NCI-H1694 treated with DMSO at 0.1 percent for 48 hours (cell line): ENCODE data around the gene EBI3.
"Not testable (repeated sequence)": the region's sequence is repeated elsewhere in the genome, so short reads cannot be mapped to it uniquely, and the experiment has no call there.

Source experiments
- DNase-seq: peaks from one replicate; lab custom pipeline; 2025; lab: John Stamatoyannopoulos, UW

EBI3 gene

DNA sequence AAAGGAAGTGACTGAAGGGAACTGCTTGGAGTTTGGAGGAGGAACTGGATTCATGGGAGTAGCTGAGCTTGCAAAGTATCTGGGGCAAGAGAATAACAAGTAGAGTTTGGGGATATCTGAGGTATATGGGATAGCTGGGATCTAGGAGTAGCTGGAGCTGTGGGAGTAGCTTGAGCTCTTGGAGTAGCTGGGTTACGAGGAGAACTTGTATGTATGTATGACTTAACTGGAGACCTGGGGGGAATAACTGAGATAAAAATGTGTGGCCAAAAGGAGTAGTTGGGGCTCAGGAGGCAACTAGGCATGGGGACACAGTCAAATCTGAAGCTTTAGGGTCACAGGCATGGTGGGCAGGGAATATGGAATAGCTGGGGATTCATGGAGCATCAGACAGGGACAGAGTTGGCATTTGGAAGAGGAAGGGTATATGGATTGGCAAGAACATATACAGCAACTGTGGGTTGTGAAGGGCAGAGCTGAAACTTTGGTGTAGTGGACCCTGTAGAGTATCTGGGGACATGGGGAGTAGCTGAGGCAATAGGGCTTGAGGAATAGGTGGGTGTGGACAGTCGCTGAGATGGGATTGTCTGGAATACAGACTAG lies 28.3 kb upstream of the EBI3 start:
- DNase-seq, result no peak

DNA sequence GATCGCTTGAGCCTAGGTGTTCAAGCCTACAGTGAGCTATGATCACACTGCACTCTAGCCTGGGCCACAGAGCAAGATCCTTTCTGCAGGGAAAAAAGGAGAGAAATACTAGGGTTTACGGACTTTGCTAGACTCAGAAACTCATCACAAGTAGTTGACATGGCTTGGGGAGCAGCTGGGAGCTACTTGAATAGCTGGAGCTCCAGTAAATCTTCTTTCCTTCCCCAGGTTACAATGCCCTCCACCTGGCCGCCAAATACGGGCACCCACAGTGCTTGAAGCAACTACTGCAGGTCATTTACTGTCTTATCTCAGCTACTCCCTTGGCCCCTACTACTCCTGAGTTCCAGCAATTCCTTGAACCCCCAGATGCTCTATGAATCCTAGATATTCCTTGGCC lies 27.5 kb upstream of the EBI3 start:
- DNase-seq, result no peak

DNA sequence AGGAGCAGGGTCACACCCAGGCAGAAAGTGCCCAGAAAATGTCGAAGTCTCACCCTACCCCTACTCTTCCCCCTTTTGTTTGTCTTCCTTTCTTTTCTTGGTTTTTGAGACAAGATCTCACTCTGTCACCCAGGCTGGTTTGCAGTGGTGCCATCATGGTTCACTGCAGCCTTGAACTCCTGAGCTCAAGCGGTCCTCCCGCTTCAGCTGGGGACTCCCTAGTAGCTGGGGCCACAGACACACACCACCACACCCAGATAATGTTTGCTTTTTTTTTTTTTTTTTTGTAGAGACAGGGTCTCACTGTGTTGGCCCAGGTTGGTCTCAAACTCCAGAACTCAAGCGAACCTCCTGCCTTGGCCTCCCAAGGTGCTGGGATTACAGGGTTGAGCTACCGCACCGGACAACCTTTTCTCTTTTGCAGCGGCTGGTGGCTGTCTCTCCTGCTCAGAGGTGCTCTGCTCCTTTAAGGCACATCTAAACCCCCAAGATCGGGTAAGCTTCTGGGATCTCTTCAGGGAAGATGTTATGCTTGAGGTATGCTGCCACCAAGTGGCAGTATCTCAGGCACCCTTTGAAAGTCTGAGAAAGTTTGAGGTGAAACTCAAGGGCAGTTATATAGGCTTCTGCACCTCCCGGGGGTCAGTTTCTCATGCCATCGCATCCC lies 22.4 kb upstream of the EBI3 start:
- DNase-seq, result no peak

DNA sequence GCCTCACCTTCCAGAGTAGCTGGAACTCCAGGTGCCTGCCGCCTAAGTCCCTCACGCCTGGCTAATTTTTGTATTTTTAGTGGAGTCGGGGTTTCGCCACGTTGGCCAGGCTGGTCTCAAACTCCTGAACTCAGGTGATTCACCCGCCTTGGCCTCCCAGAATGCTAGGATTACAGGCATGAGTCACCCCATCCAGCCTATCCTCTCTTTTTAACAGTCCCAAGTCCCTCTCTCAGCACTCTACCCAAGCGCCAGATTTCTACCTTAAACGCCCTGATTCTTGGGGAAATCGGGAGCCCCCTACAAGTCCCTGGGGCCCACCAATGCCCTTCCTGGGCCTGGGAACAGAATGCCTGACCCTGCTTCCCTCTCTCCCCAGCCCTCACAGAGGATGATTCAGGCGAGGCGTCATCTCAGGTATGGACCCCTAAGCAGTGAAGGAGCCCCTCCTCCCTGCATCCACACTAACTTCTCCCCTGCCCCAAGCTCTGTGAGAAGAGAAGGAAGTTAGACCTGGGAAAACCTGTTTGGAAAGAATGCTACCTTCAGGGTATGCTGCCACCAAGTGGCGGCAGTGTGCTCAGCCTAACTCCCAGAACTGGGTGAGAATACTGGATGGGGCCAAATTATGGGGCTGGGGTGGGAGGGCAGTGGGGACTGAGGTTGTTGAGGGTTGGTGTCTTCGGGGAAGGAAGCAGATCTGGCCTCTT lies 20.8 kb upstream of the EBI3 start:
- DNase-seq, result peak; percentile 13

DNA sequence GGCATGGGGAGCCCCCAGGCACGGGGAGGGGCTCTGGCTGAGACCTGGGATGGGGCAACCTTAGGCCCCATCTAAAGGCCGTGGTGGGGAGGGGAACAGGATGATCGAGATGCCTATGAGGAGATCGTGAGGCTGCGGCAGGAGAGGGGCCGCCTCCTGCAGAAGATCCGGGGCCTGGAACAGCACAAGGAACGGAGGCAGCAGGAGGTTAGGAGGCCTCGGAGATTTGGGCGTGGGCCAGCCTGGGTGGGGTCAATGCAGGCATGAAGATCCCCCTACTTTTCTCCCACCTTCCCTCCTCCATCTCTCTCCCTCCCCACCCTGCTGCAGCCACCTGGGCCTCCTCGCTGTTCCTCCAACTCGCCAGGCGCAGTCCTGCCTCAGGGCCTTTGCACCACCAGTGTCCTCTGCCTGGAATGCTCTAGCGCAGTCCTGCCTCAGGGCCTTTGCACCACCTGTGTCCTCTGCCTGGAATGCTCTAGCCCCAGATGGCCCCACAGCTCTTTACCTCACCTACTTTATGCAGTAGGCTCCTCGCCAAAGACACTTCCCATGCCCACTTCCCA lies 19.1 kb upstream of the EBI3 start:
- DNase-seq, result no peak

DNA sequence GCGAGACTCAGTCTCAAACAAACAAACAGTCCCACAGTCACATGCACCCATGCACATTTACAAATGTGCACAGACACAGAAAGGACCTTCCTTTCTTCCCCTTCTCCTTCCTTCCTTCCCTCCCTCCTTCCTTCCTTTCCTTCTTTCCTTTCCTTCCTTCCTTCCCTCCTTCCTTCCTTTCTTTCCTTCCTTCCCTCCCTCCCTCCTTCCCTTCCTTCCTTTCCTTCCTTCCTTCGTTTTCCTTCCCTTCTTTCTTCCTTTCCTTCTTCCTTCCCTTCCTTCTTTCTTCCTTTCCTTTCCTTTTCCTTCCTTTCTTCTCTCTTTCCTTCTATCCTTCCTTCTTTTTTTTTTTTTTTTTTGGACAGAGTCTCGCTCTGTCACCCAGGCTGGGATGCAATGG lies 16.2 kb upstream of the EBI3 start:
- DNase-seq, result no peak

DNA sequence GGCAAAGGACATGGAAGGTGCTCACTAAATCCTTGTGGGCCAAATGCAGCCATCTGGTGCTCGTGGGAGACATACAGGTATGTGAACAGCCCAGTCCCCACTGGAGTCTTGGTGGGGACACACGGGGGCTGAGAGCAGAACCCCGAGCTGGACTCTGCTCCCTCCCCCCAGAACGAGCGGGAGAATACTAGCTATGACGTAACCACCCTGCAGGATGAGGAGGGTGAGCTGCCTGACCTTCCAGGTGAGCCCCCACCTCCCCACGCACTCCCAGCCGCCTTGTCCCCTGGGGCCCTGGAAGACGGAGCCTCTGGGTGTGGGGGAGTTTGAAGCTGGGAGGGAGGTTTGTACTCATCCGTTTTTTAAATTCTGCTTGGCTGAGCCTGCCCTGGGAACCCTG lies 13.5 kb upstream of the EBI3 start:
- no peak for DNase-seq

DNA sequence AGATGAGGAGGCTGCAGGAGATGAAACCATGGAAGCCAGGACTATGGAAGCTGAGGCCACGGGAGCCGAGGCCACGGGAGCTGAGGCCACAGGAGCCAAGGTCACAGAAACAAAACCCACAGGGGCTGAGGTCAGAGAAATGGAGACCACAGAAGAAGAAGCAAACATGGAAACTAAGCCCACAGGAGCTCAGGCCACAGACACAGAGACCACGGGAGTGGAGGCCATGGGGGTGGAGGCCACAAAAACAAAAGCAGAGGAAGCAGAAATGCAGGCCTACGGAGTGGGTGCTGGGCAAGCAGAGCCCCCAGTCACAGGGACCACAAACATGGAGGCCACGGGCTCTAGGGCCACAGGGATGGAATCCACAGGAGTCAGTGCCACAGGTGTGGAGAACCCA lies 12.5 kb upstream of the EBI3 start:
- no peak for DNase-seq

DNA sequence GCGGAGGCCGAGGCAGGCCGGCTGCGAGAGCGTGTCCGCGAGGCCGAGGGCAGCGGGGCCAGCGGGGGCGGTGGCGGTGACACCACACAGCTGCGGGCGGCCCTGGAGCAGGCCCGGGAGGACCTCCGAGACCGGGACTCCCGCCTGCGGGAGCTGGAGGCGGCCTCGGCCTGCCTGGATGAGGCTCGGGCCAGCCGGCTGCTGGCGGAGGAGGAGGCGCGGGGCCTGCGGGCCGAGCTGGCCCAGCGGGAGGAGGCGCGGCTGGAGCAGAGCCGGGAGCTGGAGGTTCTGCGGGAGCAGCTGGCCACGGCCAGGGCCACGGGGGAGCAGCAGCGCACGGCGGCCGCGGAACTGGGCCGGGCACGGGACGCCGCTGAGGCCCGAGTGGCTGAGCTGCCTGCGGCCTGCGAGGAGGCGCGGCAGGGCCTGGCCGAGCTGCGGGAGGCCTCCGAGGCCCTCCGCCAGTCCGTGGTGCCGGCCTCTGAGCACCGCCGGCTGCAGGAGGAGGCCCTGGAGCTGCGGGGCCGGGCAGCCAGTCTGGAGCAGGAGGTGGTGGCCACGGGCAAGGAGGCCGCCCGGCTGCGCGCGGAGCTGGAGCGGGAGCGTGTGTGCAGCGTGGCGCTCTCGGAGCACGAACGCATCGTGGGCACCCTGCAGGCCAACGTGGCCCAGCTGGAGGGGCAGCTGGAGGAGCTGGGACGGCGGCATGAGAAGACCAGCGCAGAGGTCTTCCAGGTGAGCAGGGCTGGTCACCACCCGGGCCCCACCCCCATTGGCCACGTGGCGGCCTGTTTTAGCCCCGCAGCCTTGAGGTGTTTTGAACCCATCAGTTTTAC lies 11.7 kb upstream of the EBI3 start:
- no peak for DNase-seq

DNA sequence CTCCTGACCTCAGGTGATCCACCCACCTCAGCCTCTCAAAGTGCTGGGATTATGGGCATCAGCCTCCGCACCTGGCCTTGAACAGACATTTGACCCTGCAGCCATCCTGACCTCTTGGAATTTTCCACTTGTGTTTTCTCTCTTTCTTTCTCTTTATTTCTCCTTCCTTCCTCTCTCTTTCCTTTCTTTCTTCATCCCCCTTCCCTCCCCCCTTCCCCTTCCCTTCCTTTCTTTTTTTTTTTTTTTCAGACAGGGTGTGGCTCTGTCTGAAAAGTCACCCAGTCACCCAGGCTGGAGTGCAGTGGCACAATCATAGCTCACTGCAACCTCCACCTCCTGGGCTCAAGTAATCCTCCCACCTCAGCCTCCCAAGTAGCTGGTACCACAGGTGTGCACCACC lies 10.8 kb upstream of the EBI3 start:
- DNase-seq, result not testable (repeated sequence)

DNA sequence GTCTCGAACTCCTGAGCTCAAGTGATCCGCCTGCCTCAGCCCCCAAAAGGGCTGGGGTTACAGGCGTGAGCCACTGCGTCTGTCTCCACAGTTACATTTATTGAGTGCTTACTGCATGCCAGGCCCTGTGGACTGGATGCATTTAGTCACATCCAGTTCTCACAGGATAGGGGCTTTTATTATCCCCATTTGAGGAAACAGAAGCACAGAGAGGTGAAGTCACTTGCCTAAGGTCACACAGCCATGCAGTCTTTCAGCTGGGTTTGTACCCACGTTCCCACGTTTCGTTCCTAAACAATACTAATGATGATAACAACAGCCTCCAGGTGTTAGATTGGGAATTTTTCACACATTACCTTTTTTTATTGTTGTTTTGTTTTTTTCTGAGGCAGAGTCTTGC lies 9.1 kb upstream of the EBI3 start:
- no peak for DNase-seq

DNA sequence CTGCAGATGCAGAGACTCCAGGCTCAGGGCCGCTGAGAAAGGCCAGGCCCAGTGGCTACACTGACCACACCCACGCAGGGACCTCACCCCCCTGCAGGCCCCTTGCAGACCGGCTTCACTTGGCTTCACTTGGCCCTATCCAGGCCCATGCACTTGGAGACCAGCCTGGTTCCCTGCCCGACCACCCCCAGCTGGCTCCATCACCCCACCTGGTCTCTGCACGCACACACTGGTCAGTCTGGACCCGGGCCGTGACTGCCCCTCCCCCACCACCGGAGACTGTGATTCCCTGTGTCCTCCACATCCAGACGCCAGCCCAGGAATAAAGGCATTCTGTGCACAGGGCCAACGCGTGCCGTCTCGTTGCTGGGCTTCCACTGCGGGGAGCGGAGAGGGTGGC lies 4.9 kb upstream of the EBI3 start:
- no peak for DNase-seq

DNA sequence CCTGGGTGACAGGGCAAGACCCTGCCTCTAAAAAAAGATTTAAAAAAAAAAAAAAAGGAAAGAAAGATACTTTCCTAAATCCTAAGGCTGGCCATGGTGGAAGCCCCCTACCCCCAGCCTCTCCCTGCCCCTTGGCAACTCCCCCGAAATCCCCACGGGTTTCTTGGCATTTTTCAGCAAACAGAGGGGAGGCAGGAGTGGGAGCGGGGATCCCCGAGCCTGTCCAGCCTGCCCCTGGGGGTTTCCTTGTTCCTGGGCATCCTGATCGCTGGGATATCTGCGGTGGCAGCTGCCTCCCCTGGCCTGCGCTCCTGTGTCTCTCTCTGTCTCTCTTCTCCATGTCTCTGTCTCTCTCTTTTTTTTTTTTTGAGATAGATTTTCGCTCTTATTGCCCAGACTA lies 3.4 kb upstream of the EBI3 start:
- DNase-seq, result no peak

DNA sequence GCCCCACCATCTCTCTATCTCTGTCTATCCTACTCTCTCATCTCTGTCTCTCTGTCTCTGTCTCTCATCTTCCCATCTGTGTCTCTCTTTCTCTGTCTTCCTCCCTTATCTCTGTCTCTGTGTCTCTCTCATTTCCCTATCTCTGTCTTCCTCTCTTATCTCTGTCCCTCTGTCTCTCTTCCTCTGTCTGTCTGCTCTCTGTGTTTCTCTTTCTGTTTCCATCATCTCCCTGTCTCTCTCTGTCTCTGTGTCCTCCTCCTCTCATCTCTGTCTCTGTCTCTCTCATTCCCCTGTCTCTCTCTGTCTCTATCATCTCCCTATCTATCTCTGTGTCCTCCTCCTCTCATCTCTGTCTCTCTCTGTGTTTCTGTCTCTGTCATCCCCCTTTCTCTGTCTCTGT lies 1.6 kb upstream of the EBI3 start:
- DNase-seq, result no peak

DNA sequence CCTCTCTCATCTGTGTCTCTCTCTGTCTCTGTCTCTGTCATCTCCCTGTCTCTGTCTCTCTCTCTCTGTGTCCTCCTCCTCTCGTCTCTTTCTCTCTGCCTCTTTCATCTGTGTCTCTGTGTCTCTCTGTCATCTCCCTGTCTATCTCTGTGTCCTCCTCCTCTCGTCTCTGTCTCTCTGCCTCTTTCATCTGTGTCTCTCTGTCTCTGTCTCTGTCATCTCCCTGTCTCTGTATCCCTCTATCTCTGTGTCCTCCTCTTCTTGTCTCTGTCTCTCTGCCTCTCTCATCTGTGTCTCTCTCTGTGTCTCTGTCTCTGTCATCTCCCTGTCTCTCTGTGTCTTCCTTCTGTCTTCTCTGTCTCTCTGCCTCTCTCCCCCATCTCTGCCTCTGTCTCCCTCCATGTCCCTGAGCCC lies 551 bp upstream of the EBI3 start:
- DNase-seq, result no peak

DNA sequence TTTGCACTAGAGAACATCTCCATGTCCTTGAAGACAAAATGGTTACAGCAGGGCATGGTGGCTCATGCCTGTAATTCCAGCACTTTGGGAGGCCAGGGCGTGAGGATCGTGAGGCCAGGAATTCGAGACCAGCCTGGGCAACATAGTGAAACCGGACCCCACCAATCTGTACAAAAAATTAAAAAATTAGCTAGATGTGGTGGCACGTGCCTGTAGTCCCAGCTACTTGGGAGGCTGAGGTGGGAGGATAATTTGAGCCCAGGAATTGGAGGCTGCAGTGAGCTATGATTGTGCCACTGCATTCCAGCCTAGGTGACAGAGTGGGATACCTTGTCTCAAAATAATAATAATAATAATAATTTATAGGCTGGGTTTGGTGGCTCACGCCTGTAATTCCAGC lies 914 bp downstream of the EBI3 start:
- not testable (repeated sequence) for DNase-seq

DNA sequence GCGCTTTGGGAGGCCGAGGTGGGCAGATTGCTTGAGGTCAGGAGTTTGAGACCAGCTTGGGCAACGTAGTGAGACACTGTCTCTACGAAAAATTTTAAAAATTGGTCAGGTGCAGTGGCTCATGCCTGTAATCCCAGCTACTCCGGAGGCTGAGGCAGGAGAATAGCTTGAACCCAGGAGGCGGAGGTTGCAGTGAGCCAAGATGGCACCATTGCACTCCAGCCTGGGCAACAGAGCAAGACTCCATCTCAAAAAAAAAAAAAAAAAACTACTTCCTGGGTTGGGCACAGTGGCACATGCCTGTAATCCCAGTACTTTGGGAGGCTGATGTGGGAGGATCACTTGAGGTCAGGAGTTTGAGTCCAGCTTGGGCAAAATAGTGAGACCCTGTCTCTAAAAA lies 2.2 kb downstream of the EBI3 start:
- DNase-seq, result not testable (repeated sequence)

DNA sequence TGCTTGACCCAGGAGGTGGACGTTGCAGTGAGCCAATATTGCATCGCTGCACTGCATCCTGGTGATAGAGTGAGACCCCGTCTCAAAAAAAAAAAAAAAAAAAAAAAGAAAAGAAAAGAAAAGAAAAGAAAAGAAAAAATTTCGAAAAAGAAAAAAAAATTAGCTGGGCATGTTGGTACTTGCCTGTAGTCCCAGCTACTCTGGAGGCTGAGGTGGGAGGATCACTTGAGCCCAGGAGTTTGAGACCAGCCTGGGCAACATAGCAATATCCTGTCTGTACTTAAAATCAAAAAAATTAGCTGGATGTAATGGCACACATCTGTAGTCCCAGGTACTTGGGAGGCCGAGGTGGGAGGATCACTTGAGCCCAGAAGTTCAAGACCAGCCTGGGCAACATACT lies 2.8 kb downstream of the EBI3 start:
- DNase-seq, result not testable (repeated sequence)

DNA sequence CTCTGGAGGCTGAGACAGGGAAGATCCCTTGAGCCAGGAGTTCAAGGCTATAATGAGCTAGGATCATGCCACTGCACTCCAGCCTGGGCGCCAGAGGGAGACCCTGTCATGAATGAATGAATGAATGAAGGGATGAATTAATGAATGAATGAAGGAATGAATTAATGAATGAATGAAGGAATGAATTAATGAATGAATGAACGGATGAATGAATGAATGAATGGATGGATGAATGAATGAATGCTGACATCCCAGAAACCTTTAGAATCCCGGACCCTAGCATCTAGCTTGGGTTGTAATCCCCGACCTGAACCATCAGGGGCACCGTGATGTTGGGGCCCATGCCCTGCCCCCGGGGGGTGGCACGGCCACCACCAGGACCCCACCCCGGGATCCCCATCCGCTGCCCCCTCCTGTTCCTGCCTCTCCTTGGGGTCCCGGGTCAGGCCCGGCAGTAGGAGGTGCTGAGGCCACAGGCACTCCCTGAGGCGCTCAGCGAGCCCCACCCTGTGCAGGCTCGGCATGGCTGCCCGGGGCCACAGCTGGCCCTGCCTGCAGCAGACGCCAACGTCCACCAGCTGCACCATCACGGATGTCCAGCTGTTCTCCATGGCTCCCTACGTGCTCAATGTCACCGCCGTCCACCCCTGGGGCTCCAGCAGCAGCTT lies 3.4 kb downstream of the EBI3 start:
- no peak for DNase-seq

DNA sequence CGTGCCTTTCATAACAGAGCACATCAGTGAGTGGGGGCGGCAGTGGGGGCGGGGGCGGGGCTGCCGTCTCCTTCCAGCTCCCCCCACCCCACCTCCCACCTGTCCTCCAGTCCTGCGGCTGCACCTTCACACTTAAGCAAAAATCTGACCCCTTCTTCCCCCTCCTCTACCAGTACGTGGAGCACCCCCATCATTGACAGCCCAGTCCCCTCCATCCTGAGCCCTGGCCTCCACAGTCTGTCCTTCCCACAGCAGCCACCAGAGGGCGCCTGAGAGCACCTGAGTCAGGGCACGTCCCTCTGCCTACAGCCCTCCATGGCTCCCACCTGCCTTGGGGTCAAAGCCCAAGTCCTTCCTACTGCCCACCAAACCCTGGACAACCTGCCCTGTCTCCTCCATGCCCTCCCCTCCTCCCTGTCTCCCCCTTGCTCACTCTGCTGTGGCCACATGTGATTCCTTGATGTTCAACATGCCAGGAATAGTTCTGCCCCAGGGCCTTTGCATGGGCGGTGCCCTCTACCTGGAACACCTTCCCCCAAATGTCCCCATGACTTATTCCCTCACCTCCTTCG lies 4.0 kb downstream of the EBI3 start:
- no peak for DNase-seq

DNA sequence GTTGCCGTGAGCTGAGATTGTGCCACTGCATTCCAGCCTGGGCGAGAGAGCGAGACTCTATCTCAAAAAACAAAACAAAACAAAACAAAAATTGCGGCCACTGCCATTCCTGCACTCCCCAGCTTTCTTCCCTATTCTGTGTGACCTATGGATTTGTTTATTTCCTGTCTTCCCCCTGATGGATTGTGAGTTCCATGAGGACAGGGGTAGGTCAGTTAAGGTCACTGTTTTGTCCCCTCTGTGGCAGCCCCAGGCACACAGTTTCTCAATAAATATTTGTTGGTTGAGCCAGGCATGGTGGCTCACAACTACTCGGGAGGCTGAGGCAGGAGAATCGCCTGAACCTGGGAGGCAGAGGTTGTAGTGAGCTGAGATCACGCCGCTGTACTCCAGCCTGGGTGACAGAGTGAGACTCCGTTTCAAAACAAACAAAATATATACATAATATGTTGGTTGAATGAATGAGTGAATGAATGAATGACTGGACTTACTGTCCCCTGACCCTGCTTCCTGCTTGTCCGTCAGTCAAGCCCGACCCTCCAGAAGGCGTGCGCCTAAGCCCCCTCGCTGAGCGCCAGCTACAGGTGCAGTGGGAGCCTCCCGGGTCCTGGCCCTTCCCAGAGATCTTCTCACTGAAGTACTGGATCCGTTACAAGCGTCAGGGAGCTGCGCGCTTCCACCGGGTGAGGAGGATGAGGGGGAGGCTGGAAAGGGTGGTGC lies 5.0 kb downstream of the EBI3 start:
- no peak for DNase-seq
